GM10248 (cell line): ENCODE data around the gene ADH5.

Experiments used
- CTCF ChIA-PET: fragments of 300-600 bp; sonication (Branson Sonifier 250); formaldehyde crosslinking; extraction: SDS; loops from one replicate; lab custom pipeline; 2021; ENCODE audit warnings: antibody characterized with exemption; lab: Yijun Ruan, JAX
- POLR2A ChIA-PET: fragments of 350-650 bp; sonication (Branson Sonifier 250); formaldehyde crosslinking; extraction: SDS; loops from one replicate; lab custom pipeline; 2020; ENCODE audit warnings: antibody characterized with exemption; lab: Yijun Ruan, JAX
- DNase-seq: peaks from one replicate; pipeline ENCODE4 v3.0.0; 2012; ENCODE audit errors: extremely low spot score
- CTCF ChIP-seq: IDR thresholded peaks from 2 replicates; pipeline ENCODE4 v1.5.1; 2012; ENCODE audit warnings: mild to moderate bottlenecking, low read depth; ENCODE audit errors: extremely low read depth, missing control alignments, control extremely low read depth

ADH5 gene

GRCh38 chr4:99038213-99038612, 50.4 kb downstream of the ADH5 start:
- POLR2A ChIA-PET: no interaction called here
- no peak for TF ChIP-seq CTCF
- CTCF ChIA-PET: interaction anchor here (1.0 to 1.6 kb wide), 3 partner anchors 11 to 43 kb away, joined by 3 to 10 read pairs (median 3); partner anchors contain the start of gene METAP1
- DNase-seq: no peak

DNA sequence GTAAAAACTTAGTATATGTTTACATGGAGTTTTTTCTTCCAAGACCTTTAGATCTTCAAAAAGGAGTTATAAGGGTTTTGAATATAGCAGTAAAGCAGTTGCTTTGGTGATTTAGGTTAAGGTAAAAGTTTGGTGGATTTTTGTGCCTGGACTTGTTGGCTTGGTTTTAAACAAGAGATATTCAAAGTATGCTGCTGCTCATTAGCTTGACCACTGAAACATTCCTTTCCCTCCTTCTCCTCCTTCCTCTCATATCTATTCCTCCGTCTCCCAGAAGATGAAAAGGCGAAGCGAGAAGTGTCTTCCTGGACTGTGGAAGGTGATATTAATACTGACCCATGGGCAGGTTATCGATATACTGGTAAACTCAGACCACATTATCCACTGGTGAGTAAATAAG, 54.6 kb downstream of the ADH5 start:
- TF ChIP-seq CTCF: no peak
- ChIA-PET POLR2A (no interaction called here), CTCF (interaction anchor here (1.0 to 2.5 kb wide), 2 partner anchors 22 to 39 kb away, joined by 3 to 7 read pairs; partner anchors contain the start of gene METAP1)

GRCh38 chr4:99029852-99030251, 58.7 kb downstream of the ADH5 start:
- no peak for TF ChIP-seq CTCF
- no peak for DNase-seq
- ChIA-PET CTCF (interaction anchor here (0.9 to 3.1 kb wide), 8 partner anchors 9 to 49 kb away, joined by 3 to 25 read pairs (median 4); partner anchors contain the start of gene METAP1), POLR2A (no interaction called here)

More for the DNA sequence above, 54.6 kb downstream of the ADH5 start:
- DNase-seq: no peak

GRCh38 chr4:99029018-99029735, 59.4 kb downstream of the ADH5 start:
- ChIA-PET POLR2A (no interaction called here), CTCF (interaction anchor here (0.9 to 3.1 kb wide), 8 partner anchors 9 to 49 kb away, joined by 3 to 25 read pairs (median 4); partner anchors contain the start of gene METAP1)
- DNase-seq: no peak
- TF ChIP-seq CTCF: no peak

DNA sequence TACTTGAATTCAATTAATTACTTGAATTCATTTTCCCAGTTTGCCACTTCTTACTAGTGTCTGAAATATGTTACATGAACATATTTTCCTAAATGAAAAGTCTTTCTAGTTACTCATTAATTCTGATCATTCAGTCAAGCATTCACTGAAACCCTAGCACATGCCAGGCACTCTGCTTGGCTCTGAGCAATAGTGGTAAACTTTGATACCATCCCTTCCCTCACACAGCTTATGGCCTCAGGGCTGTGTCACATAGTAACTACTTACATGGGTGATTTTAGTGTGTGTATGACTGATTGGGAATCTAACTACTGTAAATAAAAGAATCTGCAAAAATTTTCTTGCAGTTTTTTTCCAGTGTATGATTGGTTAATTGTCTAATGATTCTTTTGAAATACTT, 60.4 kb downstream of the ADH5 start:
- no peak for DNase-seq
- no peak for TF ChIP-seq CTCF
- CTCF ChIA-PET: interaction anchor here (2.9 kb wide), 1 partner anchor 33 kb away, joined by 16 read pairs; the partner anchor contains the start of gene METAP1
- POLR2A ChIA-PET: no interaction called here

GRCh38 chr4:99027304-99027703, 61.3 kb downstream of the ADH5 start:
- POLR2A ChIA-PET: no interaction called here

More at GRCh38 chr4:99027304-99027703, 61.3 kb downstream of the ADH5 start:
- TF ChIP-seq CTCF: no peak
- DNase-seq: no peak
- CTCF ChIA-PET: interaction anchor here (1.3 to 3.3 kb wide), 4 partner anchors 25 to 32 kb away, joined by 3 to 16 read pairs (median 10); partner anchors contain the start of gene METAP1
